CD14-positive monocyte (primary cell): ENCODE measurements around the gene SUCO. TPM values are rescaled to one million over a fixed set of nuclear protein-coding genes. Genes with fewer than 3 reads are reported as not detected.

Experiments
- DNase-seq, 3 donors: peaks; one replicate each; pipeline ENCODE4 v3.0.0-alpha.2; 2011 to 2022
- H2AFZ ChIP-seq: 2 replicates; pipeline ENCODE4 v1.6.0; 2012; ENCODE audit warnings: mild to moderate bottlenecking, low read depth, low read length, inconsistent platforms; ENCODE audit not compliant: insufficient read depth, poor library complexity, severe bottlenecking
- H3K27ac ChIP-seq, 2 donors: 1 replicate in 1 of 2; 2 replicates in 1 of 2; pipeline ENCODE4 v1.5.1; 2012 to 2013; ENCODE audit warnings: low read length in 2 of 2, control low read depth in 1 of 2, inconsistent platforms in 1 of 2, low read depth in 1 of 2, mild to moderate bottlenecking in 1 of 2
- H3K27me3 ChIP-seq, 2 donors: one replicate each; pipeline versions ENCODE4 v1.6.0 to v1.6.1; 2011 to 2013; ENCODE audit warnings: low read length in 2 of 2; ENCODE audit not compliant: control insufficient read depth in 2 of 2, insufficient read depth in 2 of 2
- H3K36me3 ChIP-seq, 2 donors: replicated peaks in 1 of 2; 1 replicate in 1 of 2; 2 replicates in 1 of 2; pipeline versions ENCODE4 v1.5.1 to v1.6.1; 2012 to 2013; ENCODE audit warnings: low read length in 2 of 2, control low read depth in 1 of 2, inconsistent platforms in 1 of 2, mild to moderate bottlenecking in 1 of 2; ENCODE audit not compliant: insufficient read depth in 2 of 2, control insufficient read depth in 1 of 2
- H3K4me1 ChIP-seq, 2 donors: 1 replicate in 1 of 2; 2 replicates in 1 of 2; pipeline versions ENCODE4 v1.5.1 to v1.6.1; 2012 to 2013; ENCODE audit warnings: low read length in 2 of 2, control low read depth in 1 of 2, inconsistent platforms in 1 of 2, mild to moderate bottlenecking in 1 of 2, moderate library complexity in 1 of 2; ENCODE audit not compliant: insufficient read depth in 2 of 2, control insufficient read depth in 1 of 2
- H3K4me2 ChIP-seq: replicated peaks from 2 replicates; pipeline ENCODE3; 2012; ENCODE audit warnings: low read length, moderate library complexity, mild to moderate bottlenecking; ENCODE audit not compliant: poor library complexity, severe bottlenecking; ENCODE audit errors: extremely low read depth
- H3K4me3 ChIP-seq, 3 experiments: fragments of 200-600 bp in 1 of 3; sonication (generic) in 1 of 3; replicated peaks in 1 of 3; 1 replicate in 2 of 3; 2 replicates in 1 of 3; pipeline ENCODE4 v1.5.1; 2011 to 2013; ENCODE audit warnings: low read length in 3 of 3, mild to moderate bottlenecking in 3 of 3, control low read depth in 2 of 3, low read depth in 2 of 3, inconsistent platforms in 1 of 3, moderate library complexity in 1 of 3
- H3K79me2 ChIP-seq: 2 replicates; pipeline ENCODE4 v1.6.0; 2012; ENCODE audit warnings: mild to moderate bottlenecking, control low read depth, inconsistent platforms, low read length, moderate library complexity; ENCODE audit not compliant: insufficient read depth
- H3K9ac ChIP-seq: 2 replicates; pipeline ENCODE4 v1.6.0; 2017; ENCODE audit warnings: low read length, mild to moderate bottlenecking; ENCODE audit not compliant: insufficient read depth, poor library complexity, severe bottlenecking
- H3K9me3 ChIP-seq, 2 donors: replicated peaks in 1 of 2; 1 replicate in 1 of 2; 2 replicates in 1 of 2; pipeline versions ENCODE4 v1.5.1 to v1.6.1; 2012 to 2013; ENCODE audit warnings: low read length in 2 of 2, control low read depth in 1 of 2; ENCODE audit not compliant: control insufficient read depth in 1 of 2, insufficient read depth in 1 of 2
- H4K20me1 ChIP-seq: 2 replicates; pipeline ENCODE4 v1.6.0; 2012; ENCODE audit warnings: mild to moderate bottlenecking, low read length, control low read depth, moderate library complexity; ENCODE audit not compliant: insufficient read depth
- H3K27ac Mint-ChIP-seq, 7 donors: one replicate each; pipeline ENCODE4 v1.8.0; 2020; ENCODE audit warnings: mild to moderate bottlenecking in 7 of 7, mixed read lengths in 7 of 7, moderate library complexity in 6 of 7, inconsistent platforms in 2 of 7
- H3K27me3 Mint-ChIP-seq, 3 donors: one replicate each; pipeline ENCODE4 v1.8.0; 2021 to 2022; ENCODE audit warnings: low read depth in 3 of 3, mild to moderate bottlenecking in 3 of 3, mixed read lengths in 3 of 3, moderate library complexity in 3 of 3, inconsistent platforms in 1 of 3
- H3K36me3 Mint-ChIP-seq, 2 donors: one replicate each; pipeline ENCODE4 v1.8.0; 2020; ENCODE audit warnings: mixed read lengths in 2 of 2, inconsistent platforms in 1 of 2, mild to moderate bottlenecking in 1 of 2
- H3K4me1 Mint-ChIP-seq: one replicate; pipeline ENCODE4 v1.8.0; 2020; ENCODE audit warnings: mild to moderate bottlenecking, mixed read lengths
- H3K4me3 Mint-ChIP-seq, 2 donors: one replicate each; pipeline ENCODE4 v1.8.0; 2020; ENCODE audit warnings: mild to moderate bottlenecking in 2 of 2, mixed read lengths in 2 of 2, moderate library complexity in 1 of 2
- H3K9me3 Mint-ChIP-seq, 7 donors: one replicate each; pipeline ENCODE4 v1.8.0; 2020 to 2022; ENCODE audit warnings: mixed read lengths in 7 of 7, mild to moderate bottlenecking in 6 of 7, moderate library complexity in 6 of 7, inconsistent platforms in 2 of 7
- WGBS: methylation state at CpG from one replicate; pipeline ENCODE4 v1.1.5; 2013; ENCODE audit warnings: missing lambda C conversion rate; ENCODE audit not compliant: insufficient coverage; 5-methylcytosine and 5-hydroxymethylcytosine counted together
- intact Hi-C, 2 donors: fragments of 100-400 bp; cut with micrococcal nuclease; formaldehyde crosslinking; loops; one replicate each; pipeline versions ENCODE4 v1.15.0 to v1.15.1; 2023
- polyA plus RNA-seq, 3 donors: library from polyadenylated mRNA; depleted of rRNA in 1 of 3; unstranded in 2 of 3; stranded (reverse) in 1 of 3; fragments of 300-500 nt in 2 of 3; fragments of >200 nt in 1 of 3; fragmentation: Illumina TruSeq in 2 of 3; gene quantifications; 1 replicate in 2 of 3; 2 replicates in 1 of 3; pipeline ENCODE4 v1.2.3, GENCODE V29; 2012 to 2021
- TF ChIP-seq, protein P1 (sequence below): fragments of 200-600 bp; IDR thresholded peaks from one replicate; pipeline ENCODE4 v1.8.0; 2022; ENCODE audit warnings: antibody characterized with exemption, mild to moderate bottlenecking

SUCO gene
- polyA plus RNA-seq, 3 donors, result 6.8 to 8.5 (median 6.8) TPM

DNA sequence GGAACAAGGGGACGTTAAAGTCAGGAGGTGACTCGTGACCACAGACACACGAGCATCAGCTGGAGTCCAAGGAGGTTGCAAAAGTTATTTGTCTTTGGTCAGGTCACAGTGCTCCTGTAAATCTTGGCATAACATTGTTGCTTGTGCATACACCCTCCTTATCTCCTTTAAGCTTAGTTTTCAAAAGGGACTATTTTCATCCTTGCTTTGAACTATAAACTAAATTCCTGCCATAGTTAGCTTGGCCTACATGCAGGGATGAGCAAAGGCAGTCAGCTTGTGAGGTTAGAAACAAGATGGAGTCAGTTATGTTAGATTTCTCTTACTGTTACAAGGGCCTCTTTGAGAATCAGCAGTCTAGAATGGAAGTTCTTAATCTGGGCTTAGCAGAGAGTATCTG lies 97.9 kb downstream of the SUCO start:
- WGBS, result 0% methylated on average over 3 of the region's 3 CpGs
- peaks cover 17 to 19% of the 10 kb centered on the region in 2 donors for H3K4me1 ChIP-seq
- H3K4me3 ChIP-seq, result no peak overlapping the region
- H3K27ac Mint-ChIP-seq, result no peak overlapping the region
- H4K20me1 ChIP-seq, result no peaks in the 10 kb centered on the region
- TF ChIP-seq, protein P1, sequence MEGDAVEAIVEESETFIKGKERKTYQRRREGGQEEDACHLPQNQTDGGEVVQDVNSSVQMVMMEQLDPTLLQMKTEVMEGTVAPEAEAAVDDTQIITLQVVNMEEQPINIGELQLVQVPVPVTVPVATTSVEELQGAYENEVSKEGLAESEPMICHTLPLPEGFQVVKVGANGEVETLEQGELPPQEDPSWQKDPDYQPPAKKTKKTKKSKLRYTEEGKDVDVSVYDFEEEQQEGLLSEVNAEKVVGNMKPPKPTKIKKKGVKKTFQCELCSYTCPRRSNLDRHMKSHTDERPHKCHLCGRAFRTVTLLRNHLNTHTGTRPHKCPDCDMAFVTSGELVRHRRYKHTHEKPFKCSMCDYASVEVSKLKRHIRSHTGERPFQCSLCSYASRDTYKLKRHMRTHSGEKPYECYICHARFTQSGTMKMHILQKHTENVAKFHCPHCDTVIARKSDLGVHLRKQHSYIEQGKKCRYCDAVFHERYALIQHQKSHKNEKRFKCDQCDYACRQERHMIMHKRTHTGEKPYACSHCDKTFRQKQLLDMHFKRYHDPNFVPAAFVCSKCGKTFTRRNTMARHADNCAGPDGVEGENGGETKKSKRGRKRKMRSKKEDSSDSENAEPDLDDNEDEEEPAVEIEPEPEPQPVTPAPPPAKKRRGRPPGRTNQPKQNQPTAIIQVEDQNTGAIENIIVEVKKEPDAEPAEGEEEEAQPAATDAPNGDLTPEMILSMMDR, result no peak
- no peaks in the 10 kb centered on the region for H3K36me3 ChIP-seq
- H3K27me3 ChIP-seq, result no peaks in the 10 kb centered on the region
- no peak overlapping the region for H2AFZ ChIP-seq
- no peak overlapping the region for H3K9ac ChIP-seq
- H3K36me3 Mint-ChIP-seq, result no peaks in the 10 kb centered on the region
- DNase-seq, result no peak
- peaks cover 24% of the 10 kb centered on the region for H3K4me1 Mint-ChIP-seq
- H3K9me3 ChIP-seq, result no peaks in the 10 kb centered on the region
- H3K27ac ChIP-seq, result no peak overlapping the region
- no peak overlapping the region for H3K4me3 Mint-ChIP-seq
- H3K9me3 Mint-ChIP-seq, result no peaks in the 10 kb centered on the region
- intact Hi-C loops, result no loop called here
- no peak overlapping the region for H3K4me2 ChIP-seq
- H3K27me3 Mint-ChIP-seq, result peaks cover 0 to 2% (median 1%) of the 10 kb centered on the region in 3 donors
- H3K79me2 ChIP-seq, result no peaks in the 10 kb centered on the region

GRCh38 chr1:172637522-172637921 lies 104.6 kb downstream of the SUCO start:
- Histone ChIP-seq H3K27me3 (no peaks in the 10 kb centered on the region), H3K36me3 (no peaks in the 10 kb centered on the region), H3K9me3 (no peaks in the 10 kb centered on the region), H3K4me1 (peaks cover 0 to 3% of the 10 kb centered on the region in 2 donors), H2AFZ (no peak overlapping the region), H3K4me2 (no peak overlapping the region), H4K20me1 (no peaks in the 10 kb centered on the region), H3K27ac (no peak overlapping the region), H3K9ac (no peak overlapping the region), H3K4me3 (no peak overlapping the region), H3K79me2 (no peaks in the 10 kb centered on the region)
- H3K4me3 Mint-ChIP-seq, result no peak overlapping the region
- no peak overlapping the region for H3K27ac Mint-ChIP-seq
- H3K4me1 Mint-ChIP-seq, result peaks cover 11% of the 10 kb centered on the region
- H3K36me3 Mint-ChIP-seq, result no peaks in the 10 kb centered on the region
- no peak for DNase-seq
- no CpG with 5 or more reads among the region's 2 CpGs for WGBS
- TF ChIP-seq, protein P1, result no peak
- intact Hi-C loops, result no loop called here
- H3K9me3 Mint-ChIP-seq, result peaks cover 0 to 6% (median 3%) of the 10 kb centered on the region in 7 donors
- peaks cover 0 to 2% (median 0%) of the 10 kb centered on the region in 3 donors for H3K27me3 Mint-ChIP-seq
